ENCODE results near the gene ISYNA1. TPM values are rescaled to one million over a fixed set of nuclear protein-coding genes. Genes with fewer than 3 reads are reported as not detected.

Gene ISYNA1
- total RNA-seq: 56.5 to 213 TPM (median 208 TPM) in 3 replicates
- long read RNA-seq, transcript ISYNA1-201 (11 exons, 2,420 nt): major isoform, 237 of 339 reads
- long read RNA-seq, transcript ISYNA1-202 (10 exons, 1,703 nt): minor isoform, 11 of 339 reads
- long read RNA-seq, partial matches to known transcripts: 41 of 339 reads
- long read RNA-seq, other reads (novel, unspliced or antisense): 41 of 339 reads

- TF ChIP-seq CTCF (IDR thresholded peaks at IDR 0.05): no peak
Observed at GRCh38 chr19:18437491-18438330, at the start of gene ISYNA1. Gene ISYNA1, minus strand, starts transcription at chr19:18438133. Its CDS starts 154 bp downstream, at chr19:18437979.

DNA sequence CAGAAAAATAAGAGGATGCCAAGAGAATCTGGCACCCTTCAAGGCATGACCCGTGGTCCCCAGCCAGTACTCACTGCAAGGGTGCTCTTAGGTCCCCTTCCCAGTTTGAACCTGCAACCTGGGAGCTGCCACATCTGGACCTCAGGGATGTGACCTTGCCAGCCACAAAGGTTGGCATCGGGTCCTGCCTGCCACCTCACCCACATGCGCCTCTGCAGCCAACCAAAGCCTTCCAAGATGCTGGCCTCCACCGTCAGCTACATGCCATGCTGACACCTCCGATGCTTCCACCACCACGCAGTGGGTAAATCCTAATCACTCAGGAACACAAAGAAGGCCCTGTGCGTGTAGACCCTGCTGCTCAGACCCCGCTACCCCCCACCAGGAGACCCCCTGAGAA lies 48.8 kb upstream of the ISYNA1 start:
- TF ChIP-seq CTCF (IDR thresholded peaks at IDR 0.05): no peak
- peak overlapping the region; percentile 67 for H3K27ac Mint-ChIP-seq (ENCODE audit: unreplicated experiment)
- H3K27me3 Mint-ChIP-seq (ENCODE audit: low read depth): no peaks in the 10 kb centered on the region
- no peaks in the 10 kb centered on the region for H3K9me3 Mint-ChIP-seq (ENCODE audit: low read depth)
- H3K4me3 Mint-ChIP-seq (ENCODE audit: unreplicated experiment): no peak overlapping the region
- H3K36me3 Mint-ChIP-seq (ENCODE audit: low read depth): no peaks in the 10 kb centered on the region
- peaks cover 48% of the 10 kb centered on the region for H3K4me1 Mint-ChIP-seq (ENCODE audit: low read depth)
- DNase-seq (ENCODE audit: low spot score): no peak

More at GRCh38 chr19:18437491-18438330, at the start of gene ISYNA1:
- Mint-ChIP-seq H3K9me3 (ENCODE audit: low read depth) (no peaks in the 10 kb centered on the region), H3K4me3 (ENCODE audit: unreplicated experiment) (peak within 1 kb of the TSS; percentile 75), H3K27me3 (ENCODE audit: low read depth) (no peaks in the 10 kb centered on the region), H3K27ac (ENCODE audit: unreplicated experiment) (peak within 1 kb of the TSS; percentile 90), H3K36me3 (ENCODE audit: low read depth) (peaks cover 2% of the 10 kb centered on the region), H3K4me1 (ENCODE audit: low read depth) (peaks cover 43% of the 10 kb centered on the region)
- DNase-seq (ENCODE audit: low spot score): no peak

DNA sequence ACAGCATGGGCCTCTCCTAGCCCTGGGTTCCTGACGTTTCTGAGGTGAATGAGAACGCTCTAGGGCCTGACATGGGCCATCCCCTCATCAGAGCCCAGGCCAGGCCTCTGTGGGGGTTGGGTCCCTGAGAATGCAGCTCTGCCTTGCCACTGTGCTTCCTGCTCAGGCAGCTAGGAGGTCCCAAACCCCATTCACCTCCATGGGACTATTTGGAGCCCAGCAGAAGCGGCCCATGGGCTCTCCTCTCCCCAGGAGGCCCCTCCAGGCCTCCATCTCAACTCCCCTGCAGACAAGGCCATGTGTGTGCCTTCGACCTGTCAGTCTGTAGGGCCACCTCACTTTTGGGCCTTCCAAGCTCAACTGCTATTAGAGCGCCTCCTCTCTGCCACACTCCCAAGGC lies 47.1 kb upstream of the ISYNA1 start:
- peak; percentile 24 for TF ChIP-seq CTCF (IDR thresholded peaks at IDR 0.05)
- Mint-ChIP-seq H3K27ac (ENCODE audit: unreplicated experiment) (peak overlapping the region; percentile 51), H3K9me3 (ENCODE audit: low read depth) (no peaks in the 10 kb centered on the region), H3K36me3 (ENCODE audit: low read depth) (no peaks in the 10 kb centered on the region), H3K4me3 (ENCODE audit: unreplicated experiment) (no peak overlapping the region), H3K27me3 (ENCODE audit: low read depth) (no peaks in the 10 kb centered on the region), H3K4me1 (ENCODE audit: low read depth) (peaks cover 62% of the 10 kb centered on the region)
- no peak for DNase-seq (ENCODE audit: low spot score)

DNA sequence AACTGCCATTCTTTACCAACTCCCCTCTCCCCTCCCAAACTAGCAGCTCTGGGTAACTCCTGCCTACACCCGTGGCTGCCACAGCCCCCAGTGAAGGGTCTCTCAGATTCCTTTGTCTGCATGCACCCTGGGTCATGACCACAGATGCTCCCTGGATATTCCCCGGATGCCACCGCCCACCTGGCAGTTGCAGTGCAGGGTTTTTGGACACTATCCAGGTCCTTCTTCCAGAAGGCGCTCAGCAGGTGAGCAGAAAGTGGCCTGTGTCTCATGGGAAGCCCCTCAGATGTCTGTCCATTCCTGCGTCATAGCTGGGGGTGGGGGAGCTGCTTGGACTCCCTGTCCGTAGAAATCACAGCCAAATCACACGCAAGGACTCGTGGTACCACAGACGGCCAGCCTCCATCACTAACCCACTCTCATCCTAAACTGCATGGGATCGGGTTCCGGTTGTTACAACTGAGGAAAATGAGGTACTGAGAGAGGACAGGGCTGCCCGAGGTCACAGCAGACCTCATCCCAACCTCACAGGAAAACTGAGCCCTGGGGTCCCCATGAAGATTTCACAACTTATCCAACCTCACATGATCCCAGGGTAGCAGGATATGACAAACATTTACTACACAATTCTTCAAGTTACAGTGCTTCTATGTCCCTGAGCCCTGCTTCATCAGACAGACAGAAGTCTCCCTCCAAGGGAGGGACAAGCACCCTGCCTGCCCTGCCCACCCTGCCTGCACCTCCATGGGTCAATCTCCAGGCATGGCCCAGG lies 45.4 kb upstream of the ISYNA1 start:
- H3K4me1 Mint-ChIP-seq (ENCODE audit: low read depth): peaks cover 68% of the 10 kb centered on the region
- no peaks in the 10 kb centered on the region for H3K9me3 Mint-ChIP-seq (ENCODE audit: low read depth)
- no peak overlapping the region for H3K4me3 Mint-ChIP-seq (ENCODE audit: unreplicated experiment)
- H3K36me3 Mint-ChIP-seq (ENCODE audit: low read depth): no peaks in the 10 kb centered on the region
- no peak for TF ChIP-seq CTCF (IDR thresholded peaks at IDR 0.05)
- no peaks in the 10 kb centered on the region for H3K27me3 Mint-ChIP-seq (ENCODE audit: low read depth)
- no peak overlapping the region for H3K27ac Mint-ChIP-seq (ENCODE audit: unreplicated experiment)
- no peak for DNase-seq (ENCODE audit: low spot score)

Measured in chondrocyte (in vitro differentiated cells).